ENCODE measurements around the gene SYTL3.

DNA sequence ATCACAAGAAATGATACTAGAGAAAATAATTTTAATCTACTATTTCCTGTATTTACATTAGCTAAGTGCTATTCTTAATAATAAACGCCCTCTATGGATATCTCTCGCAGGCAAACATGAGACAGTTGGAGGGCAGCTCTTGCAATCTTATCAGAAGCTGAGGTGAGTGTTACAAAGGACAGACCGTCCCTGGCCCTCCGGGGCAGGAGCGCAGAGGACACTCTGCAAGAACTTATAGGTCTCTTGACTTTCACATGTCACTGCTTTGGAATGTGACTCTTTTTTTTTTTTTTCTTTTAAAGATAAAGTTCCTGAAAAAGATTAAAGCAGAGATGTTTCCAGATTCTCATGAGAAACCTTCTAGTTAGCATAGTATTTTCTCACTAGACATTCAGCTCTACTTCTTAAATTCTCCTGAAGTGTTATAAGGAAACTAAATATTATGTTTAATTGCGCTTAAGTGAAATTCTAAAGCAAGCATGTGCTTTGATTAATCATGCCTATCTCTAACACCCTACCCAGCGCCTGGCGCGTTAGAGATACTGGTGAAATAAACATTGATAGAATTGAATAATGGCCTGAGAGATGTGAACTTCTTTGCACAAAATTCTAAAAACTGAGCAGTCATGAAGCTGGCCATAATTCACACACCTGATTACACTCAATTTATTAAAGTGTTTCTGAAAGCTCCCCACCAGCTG, 57.4 kb downstream of the SYTL3 start:
- TF ChIP-seq, protein P1, sequence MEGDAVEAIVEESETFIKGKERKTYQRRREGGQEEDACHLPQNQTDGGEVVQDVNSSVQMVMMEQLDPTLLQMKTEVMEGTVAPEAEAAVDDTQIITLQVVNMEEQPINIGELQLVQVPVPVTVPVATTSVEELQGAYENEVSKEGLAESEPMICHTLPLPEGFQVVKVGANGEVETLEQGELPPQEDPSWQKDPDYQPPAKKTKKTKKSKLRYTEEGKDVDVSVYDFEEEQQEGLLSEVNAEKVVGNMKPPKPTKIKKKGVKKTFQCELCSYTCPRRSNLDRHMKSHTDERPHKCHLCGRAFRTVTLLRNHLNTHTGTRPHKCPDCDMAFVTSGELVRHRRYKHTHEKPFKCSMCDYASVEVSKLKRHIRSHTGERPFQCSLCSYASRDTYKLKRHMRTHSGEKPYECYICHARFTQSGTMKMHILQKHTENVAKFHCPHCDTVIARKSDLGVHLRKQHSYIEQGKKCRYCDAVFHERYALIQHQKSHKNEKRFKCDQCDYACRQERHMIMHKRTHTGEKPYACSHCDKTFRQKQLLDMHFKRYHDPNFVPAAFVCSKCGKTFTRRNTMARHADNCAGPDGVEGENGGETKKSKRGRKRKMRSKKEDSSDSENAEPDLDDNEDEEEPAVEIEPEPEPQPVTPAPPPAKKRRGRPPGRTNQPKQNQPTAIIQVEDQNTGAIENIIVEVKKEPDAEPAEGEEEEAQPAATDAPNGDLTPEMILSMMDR (IDR thresholded peaks at IDR 0.05), result no peak
- TF ChIP-seq EP300 (IDR thresholded peaks at IDR 0.05), result no peak

All from stomach (tissue), 4 donors.